ENCODE data around the gene MUC21. TPM values are rescaled to one million over a fixed set of nuclear protein-coding genes. Genes with fewer than 3 reads are reported as not detected.
A peak's percentile ranks its signal among the peaks of the same experiment; 100 is the strongest.
"Not testable (repeated sequence)": the region's sequence is repeated elsewhere in the genome, so short reads cannot be mapped to it uniquely, and the experiment has no call there.

MUC21 gene
- polyA plus RNA-seq, 1 donor from 2014 or later, result not detected

GRCh38 chr6:30957716-30958115 is 25.8 kb upstream of the MUC21 start:
- H3K4me3 Mint-ChIP-seq, result peak overlapping the region in 1 of 4 donors; percentile 72
- H3K27me3 Mint-ChIP-seq, result peaks cover 6% of the 10 kb centered on the region

GRCh38 chr6:30960907-30961673 is 22.4 kb upstream of the MUC21 start:
- Mint-ChIP-seq H3K27ac (peak overlapping the region in 1 of 3 donors; percentile 27), H3K4me1 (peaks cover 4 to 12% (median 11%) of the 10 kb centered on the region in 3 donors), H3K4me3 (no peak overlapping the region), H3K27me3 (peaks cover 18% of the 10 kb centered on the region), H3K36me3 (no peaks in the 10 kb centered on the region), H3K9me3 (no peaks in the 10 kb centered on the region)

More at GRCh38 chr6:30957716-30958115, 25.8 kb upstream of the MUC21 start:
- no peaks in the 10 kb centered on the region for H3K36me3 Mint-ChIP-seq
- H3K9me3 Mint-ChIP-seq, result no peaks in the 10 kb centered on the region
- peaks cover 11 to 22% (median 18%) of the 10 kb centered on the region in 3 donors for H3K4me1 Mint-ChIP-seq
- no peak overlapping the region for H3K27ac Mint-ChIP-seq

- H3K36me3 Mint-ChIP-seq, result no peaks in the 10 kb centered on the region
- H3K27ac Mint-ChIP-seq, result peak overlapping the region in 1 of 3 donors; percentile 47
- H3K9me3 Mint-ChIP-seq, result no peaks in the 10 kb centered on the region
- peaks cover 19% of the 10 kb centered on the region for H3K27me3 Mint-ChIP-seq
- H3K4me1 Mint-ChIP-seq, result peaks cover 0 to 2% (median 0%) of the 10 kb centered on the region in 3 donors
- H3K4me3 Mint-ChIP-seq, result no peak overlapping the region
These were observed 20.8 kb upstream of the MUC21 start for GRCh38 chr6:30962716-30963115.

GRCh38 chr6:30963641-30964040 is 19.9 kb upstream of the MUC21 start:
- Mint-ChIP-seq H3K4me1 (peaks cover 0 to 2% (median 0%) of the 10 kb centered on the region in 3 donors), H3K36me3 (no peaks in the 10 kb centered on the region), H3K27me3 (peaks cover 17% of the 10 kb centered on the region), H3K9me3 (no peaks in the 10 kb centered on the region), H3K4me3 (no peak overlapping the region), H3K27ac (no peak overlapping the region)

- H3K9me3 Mint-ChIP-seq, result no peaks in the 10 kb centered on the region
- H3K27me3 Mint-ChIP-seq, result peaks cover 17% of the 10 kb centered on the region
- no peak overlapping the region for H3K4me3 Mint-ChIP-seq
- H3K27ac Mint-ChIP-seq, result no peak overlapping the region
- peaks cover 0 to 3% (median 2%) of the 10 kb centered on the region in 3 donors for H3K4me1 Mint-ChIP-seq
- H3K36me3 Mint-ChIP-seq, result no peaks in the 10 kb centered on the region
These were observed 19.4 kb upstream of the MUC21 start for GRCh38 chr6:30964075-30964474.

GRCh38 chr6:30965140-30965601 is 18.3 kb upstream of the MUC21 start:
- Mint-ChIP-seq H3K9me3 (no peaks in the 10 kb centered on the region), H3K27ac (no peak overlapping the region), H3K4me3 (no peak overlapping the region), H3K36me3 (no peaks in the 10 kb centered on the region), H3K27me3 (peaks cover 17% of the 10 kb centered on the region), H3K4me1 (peaks cover 0 to 7% (median 5%) of the 10 kb centered on the region in 3 donors)

- no peaks in the 10 kb centered on the region for H3K36me3 Mint-ChIP-seq
- peaks cover 0 to 7% (median 5%) of the 10 kb centered on the region in 3 donors for H3K4me1 Mint-ChIP-seq
- peaks cover 17% of the 10 kb centered on the region for H3K27me3 Mint-ChIP-seq
- no peak overlapping the region for H3K4me3 Mint-ChIP-seq
- no peak overlapping the region for H3K27ac Mint-ChIP-seq
- H3K9me3 Mint-ChIP-seq, result no peaks in the 10 kb centered on the region
These were observed 17.4 kb upstream of the MUC21 start for GRCh38 chr6:30966154-30966553.

- H3K36me3 Mint-ChIP-seq, H3K27ac Mint-ChIP-seq, H3K4me1 Mint-ChIP-seq, H3K9me3 Mint-ChIP-seq, H3K4me3 Mint-ChIP-seq: not testable (repeated sequence)
- H3K27me3 Mint-ChIP-seq, result peaks cover 18% of the 10 kb centered on the region
These were observed 14.3 kb upstream of the MUC21 start for GRCh38 chr6:30969171-30969570.

- Mint-ChIP-seq H3K36me3 (peaks cover 3% of the 10 kb centered on the region), H3K9me3 (no peaks in the 10 kb centered on the region), H3K4me3 (no peak overlapping the region), H3K27me3 (peaks cover 9% of the 10 kb centered on the region), H3K4me1 (peaks cover 0 to 7% (median 7%) of the 10 kb centered on the region in 3 donors), H3K27ac (no peak overlapping the region)
These were observed 12.6 kb upstream of the MUC21 start for GRCh38 chr6:30970946-30971345.

- Mint-ChIP-seq H3K27me3 (peaks cover 5% of the 10 kb centered on the region), H3K36me3 (peaks cover 3% of the 10 kb centered on the region), H3K9me3 (no peaks in the 10 kb centered on the region), H3K4me1 (peaks cover 0 to 7% (median 7%) of the 10 kb centered on the region in 3 donors), H3K4me3 (no peak overlapping the region), H3K27ac (no peak overlapping the region)
These were observed 10.7 kb upstream of the MUC21 start for GRCh38 chr6:30972816-30973215.

- no peak overlapping the region for H3K27ac Mint-ChIP-seq
- H3K4me1 Mint-ChIP-seq, result peaks cover 6 to 15% (median 14%) of the 10 kb centered on the region in 3 donors
- peaks cover 15% of the 10 kb centered on the region for H3K27me3 Mint-ChIP-seq
- no peaks in the 10 kb centered on the region for H3K9me3 Mint-ChIP-seq
- peaks cover 6% of the 10 kb centered on the region for H3K36me3 Mint-ChIP-seq
- H3K4me3 Mint-ChIP-seq, result no peak overlapping the region
These were observed 8.8 kb upstream of the MUC21 start for GRCh38 chr6:30974490-30975252.

GRCh38 chr6:30979141-30979540 is 4.4 kb upstream of the MUC21 start:
- no peaks in the 10 kb centered on the region for H3K9me3 Mint-ChIP-seq
- H3K27me3 Mint-ChIP-seq, result peaks cover 38% of the 10 kb centered on the region
- H3K36me3 Mint-ChIP-seq, result peaks cover 4% of the 10 kb centered on the region
- H3K27ac Mint-ChIP-seq, result no peak overlapping the region
- peaks cover 6 to 24% (median 14%) of the 10 kb centered on the region in 3 donors for H3K4me1 Mint-ChIP-seq
- H3K4me3 Mint-ChIP-seq, result peak overlapping the region in 1 of 4 donors; percentile 6

GRCh38 chr6:30979690-30980089 is 3.8 kb upstream of the MUC21 start:
- no peak overlapping the region for H3K27ac Mint-ChIP-seq
- H3K4me1 Mint-ChIP-seq, result peaks cover 6 to 24% (median 14%) of the 10 kb centered on the region in 3 donors
- H3K4me3 Mint-ChIP-seq, result peak overlapping the region in 1 of 4 donors; percentile 32
- peaks cover 38% of the 10 kb centered on the region for H3K27me3 Mint-ChIP-seq
- H3K36me3 Mint-ChIP-seq, result peaks cover 4% of the 10 kb centered on the region
- H3K9me3 Mint-ChIP-seq, result no peaks in the 10 kb centered on the region

- Mint-ChIP-seq H3K4me3 (peak overlapping the region in 1 of 4 donors; percentile 73), H3K4me1 (peaks cover 6 to 24% (median 14%) of the 10 kb centered on the region in 3 donors), H3K36me3 (peaks cover 4% of the 10 kb centered on the region), H3K27ac (peak overlapping the region in 1 of 3 donors; percentile 12), H3K27me3 (peaks cover 41% of the 10 kb centered on the region), H3K9me3 (no peaks in the 10 kb centered on the region)
These were observed 1.4 kb upstream of the MUC21 start for GRCh38 chr6:30981942-30982772.

All from IgD-negative memory B cell (primary cell).